HepG2 (cell line): ENCODE results near the gene NELFCD. TPM values are rescaled to one million over a fixed set of nuclear protein-coding genes. Genes with fewer than 3 reads are reported as not detected.

Experiments used
- ARID4A ChIP-seq: sonication (generic); formaldehyde crosslinking; IDR thresholded peaks from 2 replicates; pipeline ENCODE4 v1.5.0; 2020; ENCODE audit warnings: mild to moderate bottlenecking, missing genetic modification reagents, borderline replicate concordance
- ARNTL ChIP-seq: sonication (generic); formaldehyde crosslinking; IDR thresholded peaks from 2 replicates; pipeline ENCODE4 v1.4.0; 2020; ENCODE audit warnings: mild to moderate bottlenecking, missing genetic modification reagents
- BCL3 ChIP-seq: sonication (generic); formaldehyde crosslinking; IDR thresholded peaks from 2 replicates; pipeline ENCODE4 v1.5.1; 2020; ENCODE audit warnings: mild to moderate bottlenecking, missing genetic modification reagents, moderate library complexity
- KLF12 ChIP-seq: sonication (generic); formaldehyde crosslinking; IDR thresholded peaks from 2 replicates; pipeline ENCODE4 v1.4.0; 2020; ENCODE audit warnings: missing genetic modification reagents, borderline replicate concordance
- LBX2 ChIP-seq: sonication (generic); formaldehyde crosslinking; IDR thresholded peaks from 2 replicates; pipeline ENCODE4 v1.5.0; 2020; ENCODE audit warnings: missing genetic modification reagents, mild to moderate bottlenecking, borderline replicate concordance
- MIER2 ChIP-seq: IDR thresholded peaks from 2 replicates; pipeline ENCODE4 v1.6.1; 2016; ENCODE audit warnings: missing biosample characterization, missing genetic modification reagents
- MIXL1 ChIP-seq: IDR thresholded peaks from 2 replicates; pipeline ENCODE4 v1.6.1; 2016
- NBN ChIP-seq: fragments of 450-650 bp; conservative IDR thresholded peaks from 2 replicates; pipeline ENCODE4 v1.6.1; 2017
- SNAPC4 ChIP-seq: sonication (generic); formaldehyde crosslinking; IDR thresholded peaks from 2 replicates; pipeline ENCODE4 v1.4.0; 2020; ENCODE audit warnings: mild to moderate bottlenecking, missing genetic modification reagents
- SRF ChIP-seq: IDR thresholded peaks from 2 replicates; pipeline ENCODE4 v1.6.1; 2011; ENCODE audit warnings: mild to moderate bottlenecking, low read depth, low read length, moderate library complexity
- U2AF2 ChIP-seq: fragments of 200-400 bp; formaldehyde crosslinking; IDR thresholded peaks from 2 replicates; pipeline ENCODE4 v1.6.1; 2017; ENCODE audit warnings: low read depth, mild to moderate bottlenecking, low read length
- ZC3H4 ChIP-seq: sonication (generic); formaldehyde crosslinking; IDR thresholded peaks from 2 replicates; pipeline ENCODE4 v1.4.0; 2020; ENCODE audit warnings: missing genetic modification reagents, borderline replicate concordance
- ZNF414 ChIP-seq: sonication (generic); formaldehyde crosslinking; IDR thresholded peaks from 2 replicates; pipeline ENCODE4 v1.5.0; 2020; ENCODE audit warnings: missing genetic modification reagents
- ZNF550 ChIP-seq: sonication (generic); formaldehyde crosslinking; IDR thresholded peaks from 2 replicates; pipeline ENCODE4 v1.4.0; 2020; ENCODE audit warnings: mild to moderate bottlenecking, missing genetic modification reagents, borderline replicate concordance
- ZNF558 ChIP-seq: sonication (generic); formaldehyde crosslinking; IDR thresholded peaks from 2 replicates; pipeline ENCODE4 v1.9.0; 2022; ENCODE audit warnings: mild to moderate bottlenecking, missing genetic modification reagents, borderline replicate concordance
- ZNF703 ChIP-seq: sonication (generic); formaldehyde crosslinking; IDR thresholded peaks from 2 replicates; pipeline ENCODE4 v1.5.1; 2020; ENCODE audit warnings: missing genetic modification reagents, mild to moderate bottlenecking, moderate library complexity, borderline replicate concordance
- ZNF816 ChIP-seq: sonication (generic); formaldehyde crosslinking; IDR thresholded peaks from 2 replicates; pipeline ENCODE4 v1.8.0; 2022; ENCODE audit warnings: missing genetic modification reagents, mild to moderate bottlenecking, borderline replicate concordance
- polyA plus RNA-seq, 8 experiments: library from polyadenylated mRNA; depleted of rRNA in 3 of 8; stranded (reverse) in 7 of 8; unstranded in 1 of 8; fragments of >200 nt; fragmentation: Illumina TruSeq in 4 of 8; extraction: Trizol in 4 of 8; gene quantifications; 2 replicates each; pipeline versions ENCODE4 v1.2.1 to v1.2.3, GENCODE V29; 2011 to 2016; ENCODE audit warnings: low read depth in 4 of 8, missing spikeins in 1 of 8, mixed read lengths in 1 of 8; ENCODE audit not compliant: insufficient read depth in 1 of 8
- total RNA-seq, 5 experiments: library from RNA; depleted of rRNA; stranded (reverse); fragments of >200 nt; fragmentation: Illumina TruSeq; extraction: Trizol; gene quantifications; 2 replicates each; pipeline ENCODE4 v1.2.3, GENCODE V29; 2016; ENCODE audit warnings: low read depth in 1 of 5

The NELFCD gene
- total and polyA plus RNA-seq, 2 of the 13 experiments (the other 11 are each of a cell fraction or from before 2014, with no cell fraction given), result 159 to 203 TPM

- TF ChIP-seq LBX2 (0 out of 2 replicates have a peak, but pooled peaks have one; percentile 47), MIXL1 (CRISPR knock-in tag) (no peak), ZNF816 (CRISPR knock-in tag) (no peak), SNAPC4 (CRISPR knock-in tag) (no peak), BCL3 (CRISPR knock-in tag) (no peak), ZNF414 (CRISPR knock-in tag) (0 out of 2 replicates have a peak, but pooled peaks have one; percentile 55), ARID4A (CRISPR knock-in tag) (peak; percentile 29; the same call in 1 of the 2 replicates), SRF (no peak), KLF12 (no peak), ZNF703 (no peak), ARNTL (CRISPR knock-in tag) (no peak), ZNF550 (CRISPR knock-in tag) (no peak), U2AF2 (no peak), ZC3H4 (CRISPR knock-in tag) (no peak), NBN (no peak), MIER2 (CRISPR knock-in tag) (no peak), ZNF558 (no peak)
Observed at GRCh38 chr20:59002874-59003399, 21.9 kb downstream of the NELFCD start (continued).
